ENCODE data around the gene DUOX2. TPM values are rescaled to one million over a fixed set of nuclear protein-coding genes. Genes with fewer than 3 reads are reported as not detected.

Gene DUOX2
- total and polyA plus RNA-seq, 3 donors from 2014 or later, result 1.2 to 4.8 (median 2.6) TPM

- no peak overlapping the region for H3K27ac ChIP-seq
- DNase-seq, result no peak
- 91 to 100% methylated on average over 4 to 7 of the region's 7 CpGs for WGBS, 2 donors
- intact Hi-C loops (cut with DNase I; ENCODE audit: low total_unique reads), result no loop called here
- no peaks in the 10 kb centered on the region for H3K36me3 ChIP-seq (ENCODE audit: low read depth, missing control alignments)
- no peak for TF ChIP-seq POLR2A (IDR thresholded peaks at IDR 0.05)
- TF ChIP-seq, protein P1, sequence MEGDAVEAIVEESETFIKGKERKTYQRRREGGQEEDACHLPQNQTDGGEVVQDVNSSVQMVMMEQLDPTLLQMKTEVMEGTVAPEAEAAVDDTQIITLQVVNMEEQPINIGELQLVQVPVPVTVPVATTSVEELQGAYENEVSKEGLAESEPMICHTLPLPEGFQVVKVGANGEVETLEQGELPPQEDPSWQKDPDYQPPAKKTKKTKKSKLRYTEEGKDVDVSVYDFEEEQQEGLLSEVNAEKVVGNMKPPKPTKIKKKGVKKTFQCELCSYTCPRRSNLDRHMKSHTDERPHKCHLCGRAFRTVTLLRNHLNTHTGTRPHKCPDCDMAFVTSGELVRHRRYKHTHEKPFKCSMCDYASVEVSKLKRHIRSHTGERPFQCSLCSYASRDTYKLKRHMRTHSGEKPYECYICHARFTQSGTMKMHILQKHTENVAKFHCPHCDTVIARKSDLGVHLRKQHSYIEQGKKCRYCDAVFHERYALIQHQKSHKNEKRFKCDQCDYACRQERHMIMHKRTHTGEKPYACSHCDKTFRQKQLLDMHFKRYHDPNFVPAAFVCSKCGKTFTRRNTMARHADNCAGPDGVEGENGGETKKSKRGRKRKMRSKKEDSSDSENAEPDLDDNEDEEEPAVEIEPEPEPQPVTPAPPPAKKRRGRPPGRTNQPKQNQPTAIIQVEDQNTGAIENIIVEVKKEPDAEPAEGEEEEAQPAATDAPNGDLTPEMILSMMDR (IDR thresholded peaks at IDR 0.05), result no peak
- H3K4me1 ChIP-seq, result no peaks in the 10 kb centered on the region
- no peaks in the 10 kb centered on the region for H3K27me3 ChIP-seq
- H3K9me3 ChIP-seq, result no peaks in the 10 kb centered on the region
- no peak overlapping the region for H3K4me3 ChIP-seq
These were observed 33.6 kb upstream of the DUOX2 start for GRCh38 chr15:45147606-45148005.

- no peak for DNase-seq
- no peak overlapping the region for H3K27ac ChIP-seq
- H3K27me3 ChIP-seq, result no peaks in the 10 kb centered on the region
- no peaks in the 10 kb centered on the region for H3K36me3 ChIP-seq (ENCODE audit: low read depth, missing control alignments)
- intact Hi-C loops (cut with DNase I; ENCODE audit: low total_unique reads), result no loop called here
- no peaks in the 10 kb centered on the region for H3K9me3 ChIP-seq
- no peaks in the 10 kb centered on the region for H3K4me1 ChIP-seq
- no peak for TF ChIP-seq POLR2A (IDR thresholded peaks at IDR 0.05)
- WGBS, 2 donors, result 44 to 60% methylated on average over 4 of the region's 4 CpGs
- no peak overlapping the region for H3K4me3 ChIP-seq
These were observed 32.4 kb upstream of the DUOX2 start for GRCh38 chr15:45146405-45146804.

DNA sequence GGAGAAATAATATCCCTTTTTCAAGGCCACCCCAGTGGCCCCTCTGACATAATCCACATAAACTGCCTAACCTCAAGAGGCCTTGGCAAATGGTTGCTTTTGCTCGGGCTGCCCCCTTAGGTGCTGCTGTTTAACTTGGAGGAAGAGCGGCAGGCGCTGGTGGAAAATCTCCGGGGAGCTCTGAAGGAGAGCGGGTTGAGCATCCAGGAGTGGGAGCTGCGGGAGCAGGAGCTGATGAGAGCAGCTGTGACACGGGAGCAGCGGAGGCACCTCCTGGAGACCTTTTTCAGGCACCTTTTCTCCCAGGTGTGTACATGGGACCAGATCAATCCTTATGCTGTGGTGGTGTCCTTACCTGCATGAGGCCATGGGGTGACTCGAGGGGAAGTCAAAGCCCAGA, 30.8 kb upstream of the DUOX2 start:
- intact Hi-C loops (cut with DNase I; ENCODE audit: low total_unique reads), result no loop called here
- no peaks in the 10 kb centered on the region for H3K4me1 ChIP-seq
- WGBS, 2 donors, result 56 to 69% methylated on average over 9 of the region's 9 CpGs
- no peak overlapping the region for H3K27ac ChIP-seq
- no peaks in the 10 kb centered on the region for H3K9me3 ChIP-seq
- H3K4me3 ChIP-seq, result no peak overlapping the region
- no peak for DNase-seq
- H3K36me3 ChIP-seq (ENCODE audit: low read depth, missing control alignments), result no peaks in the 10 kb centered on the region
- H3K27me3 ChIP-seq, result no peaks in the 10 kb centered on the region
- TF ChIP-seq, protein P1 (IDR thresholded peaks at IDR 0.05), result no peak
- no peak for TF ChIP-seq POLR2A (IDR thresholded peaks at IDR 0.05)

GRCh38 chr15:45143946-45144345, 30.0 kb upstream of the DUOX2 start:
- Histone ChIP-seq H3K36me3 (ENCODE audit: low read depth, missing control alignments) (no peaks in the 10 kb centered on the region), H3K9me3 (no peaks in the 10 kb centered on the region)

DNA sequence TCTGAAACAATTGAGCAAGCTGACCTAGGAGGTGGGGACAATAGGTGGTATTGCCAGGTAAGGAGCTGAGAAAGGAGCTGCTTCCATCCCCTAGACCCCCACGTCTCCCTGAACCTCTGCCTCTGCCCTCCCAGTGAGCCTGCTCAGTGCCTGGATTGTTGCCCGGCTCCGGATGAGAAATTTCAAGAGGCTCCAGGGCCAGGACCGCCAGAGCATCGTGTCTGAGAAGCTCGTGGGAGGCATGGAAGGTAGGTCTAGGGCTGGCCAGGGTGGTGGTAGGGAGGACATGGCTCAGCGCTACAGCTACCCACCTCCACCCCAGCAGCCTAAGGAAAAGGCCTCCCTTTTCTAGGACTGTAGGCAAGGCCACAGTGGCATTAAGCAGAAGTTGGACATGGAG, 29.1 kb upstream of the DUOX2 start:
- WGBS, 2 donors, result 78 to 94% methylated on average over 6 to 7 of the region's 7 CpGs
- Histone ChIP-seq H3K9me3 (no peaks in the 10 kb centered on the region), H3K27me3 (no peaks in the 10 kb centered on the region), H3K4me1 (no peaks in the 10 kb centered on the region), H3K36me3 (ENCODE audit: low read depth, missing control alignments) (no peaks in the 10 kb centered on the region), H3K27ac (no peak overlapping the region), H3K4me3 (no peak overlapping the region)
- no peak for DNase-seq
- intact Hi-C loops (cut with DNase I; ENCODE audit: low total_unique reads), result no loop called here
- TF ChIP-seq, protein P1 (IDR thresholded peaks at IDR 0.05), result no peak
- TF ChIP-seq POLR2A (IDR thresholded peaks at IDR 0.05), result no peak

More at GRCh38 chr15:45143946-45144345, 30.0 kb upstream of the DUOX2 start:
- Histone ChIP-seq H3K27ac (no peak overlapping the region), H3K4me3 (no peak overlapping the region), H3K4me1 (no peaks in the 10 kb centered on the region), H3K27me3 (no peaks in the 10 kb centered on the region)
- TF ChIP-seq POLR2A (IDR thresholded peaks at IDR 0.05), result no peak
- TF ChIP-seq, protein P1 (IDR thresholded peaks at IDR 0.05), result no peak
- WGBS, 2 donors, result 60 to 62% methylated on average over 1 to 11 of the region's 11 CpGs
- no peak for DNase-seq
- intact Hi-C loops (cut with DNase I; ENCODE audit: low total_unique reads), result no loop called here

Data from testis (tissue), 3 donors.